ENCODE data around the gene UAP1L1.

Gene UAP1L1

DNA sequence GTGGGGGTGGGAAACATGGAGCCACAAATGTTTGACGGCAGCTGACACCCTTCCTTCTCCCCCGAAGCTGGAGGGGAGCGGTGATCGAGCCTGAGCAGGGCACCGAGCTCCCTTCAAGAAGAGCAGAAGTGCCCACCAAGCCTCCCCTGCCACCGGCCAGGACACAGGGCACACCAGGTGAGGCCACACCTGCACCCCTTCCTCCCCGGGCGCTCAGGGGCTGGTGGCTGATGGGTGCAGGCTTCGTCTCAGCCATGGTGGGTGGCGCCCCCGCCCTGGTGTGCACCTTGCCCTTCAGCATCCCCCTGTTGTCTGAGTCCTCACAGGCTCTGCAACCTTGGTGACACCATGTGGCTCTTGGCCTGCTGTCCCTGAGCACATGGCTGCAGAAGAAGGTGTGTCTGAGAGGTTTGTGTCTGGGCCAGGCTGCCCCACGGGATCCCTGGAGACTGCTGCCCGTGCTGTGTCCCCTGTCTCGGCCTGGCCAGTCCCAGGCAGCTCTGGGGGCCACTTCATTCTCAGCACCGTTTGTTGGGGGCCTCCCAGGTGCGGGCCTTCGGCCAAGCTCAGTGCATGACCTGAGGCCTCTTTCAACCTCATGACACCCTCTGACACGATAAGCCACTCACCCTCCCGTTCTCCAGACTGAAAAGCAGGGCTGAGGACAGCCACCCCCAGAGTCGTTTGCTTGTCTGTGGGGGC is 20.6 kb downstream of the UAP1L1 start:
- DNase-seq (ENCODE audit: low read depth), result no peak

DNA sequence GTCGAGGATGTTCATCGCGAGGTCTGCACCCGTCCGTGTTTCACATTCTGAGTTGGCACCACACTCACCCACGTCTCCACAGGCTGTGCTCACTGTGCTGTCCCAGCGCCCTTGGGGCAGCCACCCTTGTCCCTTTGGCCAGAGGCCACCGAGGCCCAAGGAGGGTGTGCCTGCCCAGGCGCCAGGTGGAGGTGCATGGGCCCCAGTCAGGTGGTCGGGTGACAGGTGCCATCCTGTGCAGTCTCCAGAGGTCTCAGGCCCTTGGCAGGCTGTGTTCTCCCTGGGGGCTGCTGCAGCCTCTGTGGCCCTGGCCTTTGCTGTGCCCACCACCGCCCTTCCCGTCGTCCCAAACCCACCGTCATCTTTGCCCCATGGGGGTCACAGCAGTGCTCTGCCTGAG is 21.9 kb downstream of the UAP1L1 start:
- no peak for DNase-seq (ENCODE audit: low read depth)

DNA sequence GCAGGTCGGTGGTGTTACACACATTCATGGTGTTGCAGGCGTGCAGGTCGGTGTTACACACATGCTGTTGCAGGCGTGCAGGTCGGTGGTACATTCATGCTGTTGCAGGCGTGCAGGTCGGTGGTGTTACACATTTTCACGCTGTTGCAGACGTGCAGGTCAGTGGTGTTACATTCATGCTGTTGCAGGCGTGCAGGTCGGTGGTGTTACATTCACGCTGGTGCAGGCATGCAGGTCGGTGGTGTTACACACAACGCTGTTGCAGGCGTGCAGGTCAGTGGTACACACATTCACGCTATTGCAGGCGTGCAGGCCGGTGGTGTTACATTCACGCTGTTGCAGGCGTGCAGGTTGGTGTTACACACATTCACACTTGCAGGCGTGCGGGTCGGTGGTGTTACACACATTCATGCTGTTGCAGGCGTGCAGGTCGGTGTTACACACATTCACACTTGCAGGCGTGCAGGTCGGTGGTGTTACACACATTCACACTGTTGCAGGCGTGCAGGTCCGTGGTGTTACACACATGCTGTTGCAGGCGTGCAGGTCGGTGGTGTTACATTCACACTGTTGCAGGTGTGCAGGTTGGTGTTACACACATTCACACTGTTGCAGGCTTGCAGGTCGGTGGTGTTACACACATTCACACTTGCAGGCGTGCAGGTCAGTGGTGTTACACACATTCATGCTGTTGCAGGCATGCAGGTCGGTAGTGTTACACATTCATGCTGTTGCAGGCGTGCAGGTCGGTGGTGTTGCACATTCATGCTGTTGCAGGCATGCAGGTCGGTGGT is 26.1 kb downstream of the UAP1L1 start:
- no peak for DNase-seq (ENCODE audit: low read depth)

DNA sequence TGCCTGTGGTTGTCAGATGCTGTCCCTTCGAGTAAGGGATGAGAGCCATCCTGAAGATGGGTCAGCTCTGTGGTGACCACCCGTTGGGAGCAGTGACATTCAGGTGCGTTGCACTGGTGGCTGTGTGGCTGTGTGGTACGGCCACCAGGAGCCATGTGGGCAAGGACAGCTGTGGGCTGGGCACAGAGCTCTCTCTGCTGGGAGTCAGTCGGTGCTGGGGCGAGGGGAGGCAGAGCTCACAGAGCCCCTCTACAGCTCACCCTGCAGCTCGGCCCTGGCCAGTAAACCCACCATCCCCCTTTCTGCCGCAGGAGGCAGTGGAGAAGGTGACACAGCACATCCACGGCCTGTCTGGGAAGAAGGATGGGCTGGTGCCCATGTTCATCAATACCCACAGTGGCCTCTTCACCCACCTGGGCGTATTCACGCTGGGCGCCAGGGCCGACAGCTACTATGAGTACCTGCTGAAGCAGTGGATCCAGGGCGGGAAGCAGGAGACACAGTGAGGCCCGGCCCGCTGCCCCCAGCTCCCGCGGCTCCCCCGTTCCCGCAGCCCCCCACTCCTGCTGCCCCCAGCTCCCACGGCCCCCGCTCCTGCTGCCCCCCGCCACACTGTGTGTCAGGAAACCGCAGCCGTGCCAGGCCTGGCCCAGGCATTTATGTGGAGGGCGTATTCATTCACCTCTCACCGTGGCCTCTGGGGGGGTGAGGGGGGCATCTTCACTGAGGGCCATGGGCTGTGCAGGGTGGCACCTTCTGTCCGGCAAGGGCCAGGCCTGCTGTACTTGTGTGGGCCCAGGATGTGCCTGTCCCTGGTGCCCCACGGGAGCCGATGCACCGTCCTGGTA is 28.7 kb downstream of the UAP1L1 start:
- no peak for DNase-seq (ENCODE audit: low read depth)

DNA sequence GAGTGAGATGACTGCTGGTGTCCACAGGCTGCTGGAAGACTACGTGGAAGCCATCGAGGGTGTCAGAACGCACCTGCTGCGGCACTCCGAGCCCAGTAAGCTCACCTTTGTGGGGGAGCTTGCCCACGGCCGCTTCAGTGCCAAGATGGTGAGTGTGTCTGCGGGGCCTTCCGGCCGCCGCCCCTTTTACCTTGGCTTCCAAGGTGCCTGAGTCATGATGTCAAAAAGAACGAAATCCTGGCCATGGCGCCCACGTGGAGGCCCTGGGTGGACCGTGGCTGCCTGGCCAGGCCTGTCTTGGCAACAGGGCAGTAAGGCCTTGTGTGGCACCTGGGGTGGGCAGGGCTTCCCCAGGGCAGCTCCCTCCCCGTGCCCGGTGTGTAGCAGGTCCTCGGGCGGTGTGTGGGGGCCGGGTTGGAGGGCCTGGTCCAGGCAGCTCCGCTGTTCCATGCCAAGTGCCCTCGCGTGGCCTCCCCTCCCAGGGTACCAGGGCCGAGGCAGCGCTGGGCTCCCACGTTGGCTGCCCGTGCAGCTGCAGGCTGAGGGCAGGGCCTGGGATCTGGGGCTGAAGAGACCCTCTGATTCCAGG is 29.4 kb downstream of the UAP1L1 start:
- DNase-seq (ENCODE audit: low read depth), result no peak

DNA sequence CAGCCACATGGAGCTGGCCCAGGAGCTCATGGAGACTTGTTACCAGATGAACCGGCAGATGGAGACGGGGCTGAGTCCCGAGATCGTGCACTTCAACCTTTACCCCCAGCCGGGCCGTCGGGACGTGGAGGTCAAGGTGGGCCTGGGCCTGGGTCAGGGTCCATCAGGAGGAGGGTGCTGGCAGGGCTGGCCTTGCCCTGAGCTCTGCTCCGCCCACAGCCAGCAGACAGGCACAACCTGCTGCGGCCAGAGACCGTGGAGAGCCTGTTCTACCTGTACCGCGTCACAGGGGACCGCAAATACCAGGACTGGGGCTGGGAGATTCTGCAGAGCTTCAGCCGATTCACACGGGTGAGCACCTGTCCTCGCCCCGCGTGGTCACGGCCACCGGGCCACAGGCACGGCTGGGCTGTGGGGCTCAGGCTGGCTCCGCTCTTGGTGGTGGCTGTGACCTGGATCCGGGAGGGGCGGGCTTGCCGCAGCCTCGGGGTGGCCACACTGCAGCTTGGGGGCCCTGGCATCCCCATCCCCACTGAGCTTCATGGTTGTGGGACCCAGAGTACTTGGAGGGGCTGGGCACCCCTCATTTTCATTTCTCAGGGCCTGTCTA is 30.1 kb downstream of the UAP1L1 start:
- DNase-seq (ENCODE audit: low read depth), result no peak

DNA sequence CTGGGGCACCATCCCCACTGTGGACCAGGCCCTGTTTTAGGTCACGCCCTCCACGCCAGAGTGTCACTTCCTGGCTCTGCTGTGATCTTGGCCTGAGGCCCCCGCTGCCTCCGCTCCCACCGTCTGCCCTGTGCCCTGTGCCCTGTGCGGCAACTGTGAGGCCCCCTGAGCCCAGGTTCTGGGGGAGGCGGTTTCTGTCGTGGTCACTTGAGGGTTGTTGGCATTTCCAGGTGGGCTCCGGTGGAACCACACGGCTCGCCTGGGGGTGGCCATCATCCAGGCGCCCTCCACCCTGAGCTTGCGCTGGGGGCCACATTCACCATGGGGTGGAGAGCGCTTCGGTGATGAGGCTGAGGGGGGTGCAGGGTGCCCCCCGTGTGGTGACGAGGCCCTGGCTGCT is 30.7 kb downstream of the UAP1L1 start:
- no peak for DNase-seq (ENCODE audit: low read depth)

DNA sequence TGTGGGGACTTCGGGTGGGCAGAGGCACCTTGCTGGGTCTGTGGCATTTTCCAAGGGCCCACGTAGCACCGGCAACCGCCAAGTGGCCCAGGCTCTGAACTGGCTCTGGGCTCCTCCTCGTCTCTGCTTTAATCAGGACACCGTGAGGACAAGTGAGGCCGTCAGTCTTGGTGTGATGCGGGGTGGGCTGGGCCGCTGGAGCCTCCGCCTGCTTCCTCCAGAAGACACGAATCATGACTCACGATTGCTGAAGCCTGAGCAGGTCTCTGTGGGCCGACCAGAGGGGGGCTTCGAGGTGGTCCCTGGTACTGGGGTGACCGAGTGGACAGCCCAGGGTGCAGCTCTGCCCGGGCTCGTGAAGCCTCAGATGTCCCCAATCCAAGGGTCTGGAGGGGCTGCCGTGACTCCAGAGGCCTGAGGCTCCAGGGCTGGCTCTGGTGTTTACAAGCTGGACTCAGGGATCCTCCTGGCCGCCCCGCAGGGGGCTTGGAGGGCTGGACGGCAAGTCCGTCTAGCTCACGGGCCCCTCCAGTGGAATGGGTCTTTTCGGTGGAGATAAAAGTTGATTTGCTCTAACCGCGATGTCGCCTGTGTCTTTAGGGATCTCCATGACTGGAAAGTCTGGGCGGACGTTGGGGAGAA is 31.4 kb downstream of the UAP1L1 start:
- no peak for DNase-seq (ENCODE audit: low read depth)

DNA sequence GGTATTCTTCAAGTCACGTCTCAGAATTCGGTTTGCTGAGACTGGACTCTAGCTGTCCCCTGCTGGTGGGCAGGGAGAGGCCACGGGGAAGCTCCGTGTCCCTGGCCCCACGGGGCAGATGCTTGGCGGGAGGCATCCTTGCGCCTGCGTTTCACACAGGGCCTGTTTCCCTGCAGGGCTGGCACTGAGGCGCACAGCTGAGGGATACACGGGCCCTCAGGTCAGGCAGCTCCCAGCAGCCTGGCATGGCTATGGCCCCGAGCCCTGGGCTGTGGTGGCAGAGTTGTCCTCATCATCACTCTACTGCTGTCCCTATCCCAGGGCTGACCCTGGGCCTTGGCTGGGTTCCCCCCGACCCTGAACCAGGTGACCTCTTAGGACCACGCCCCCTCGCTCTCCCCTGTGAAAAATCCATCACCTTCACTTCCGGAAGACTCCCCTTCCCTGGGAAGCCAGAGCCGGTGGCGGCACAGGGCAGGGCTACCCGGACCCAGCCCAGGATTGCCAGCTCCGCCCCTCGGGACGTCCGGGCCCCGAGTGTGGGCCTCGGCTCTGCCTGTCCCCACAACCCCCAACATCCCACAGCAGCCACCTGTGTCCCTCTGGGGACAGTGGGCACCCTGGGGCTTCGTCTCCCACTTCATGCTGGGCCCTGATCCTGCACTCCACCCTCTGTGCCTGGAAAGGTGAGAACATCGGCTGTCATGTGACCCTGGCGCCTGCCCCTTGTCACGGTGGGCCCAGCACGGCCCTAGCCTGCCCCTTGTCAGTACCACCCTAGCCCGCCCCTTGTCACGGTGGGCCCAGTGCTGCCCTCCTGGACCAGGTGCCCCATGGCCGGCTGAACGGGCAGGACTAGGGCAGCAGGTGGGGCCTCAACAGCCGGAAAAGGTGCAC is 32.2 kb downstream of the UAP1L1 start:
- no peak for DNase-seq (ENCODE audit: low read depth)

DNA sequence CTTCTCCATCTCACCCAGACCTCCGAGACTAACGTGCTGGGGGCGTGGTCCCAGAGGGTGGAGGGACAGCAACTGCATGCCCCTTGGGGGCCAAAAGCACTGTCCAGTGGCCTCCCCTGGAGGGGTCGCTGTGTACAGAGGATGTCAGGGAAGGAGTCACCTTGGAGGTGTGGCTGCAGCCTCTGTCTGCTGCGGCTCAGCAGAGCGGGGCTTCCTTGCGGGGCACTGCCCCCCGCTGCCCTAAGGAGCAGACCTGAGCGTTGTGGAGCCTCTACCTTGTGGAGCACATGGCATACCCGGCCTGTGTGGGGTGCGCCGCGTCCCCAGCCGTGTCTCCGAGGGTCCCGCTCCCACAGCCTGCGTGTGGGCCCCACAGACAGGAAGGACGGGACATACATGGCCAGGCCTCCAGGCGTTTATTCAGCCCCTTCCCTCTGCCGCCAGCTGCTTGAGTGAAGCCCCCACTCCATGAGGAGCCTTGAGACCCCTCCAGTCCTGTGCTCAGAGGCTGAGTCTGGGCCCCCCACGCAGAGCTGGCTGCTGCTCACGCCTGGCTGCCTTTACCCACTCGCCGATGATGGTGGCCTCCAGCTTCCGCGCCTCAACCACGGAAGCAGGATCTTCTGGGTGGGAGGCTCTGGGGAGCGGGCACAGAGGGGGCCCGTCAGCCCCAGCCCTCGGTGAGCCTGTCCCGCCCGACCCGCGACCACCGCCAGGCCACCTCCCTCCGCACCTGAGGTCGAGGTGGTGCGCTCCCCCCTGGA is 33.0 kb downstream of the UAP1L1 start:
- DNase-seq (ENCODE audit: low read depth), result no peak

DNA sequence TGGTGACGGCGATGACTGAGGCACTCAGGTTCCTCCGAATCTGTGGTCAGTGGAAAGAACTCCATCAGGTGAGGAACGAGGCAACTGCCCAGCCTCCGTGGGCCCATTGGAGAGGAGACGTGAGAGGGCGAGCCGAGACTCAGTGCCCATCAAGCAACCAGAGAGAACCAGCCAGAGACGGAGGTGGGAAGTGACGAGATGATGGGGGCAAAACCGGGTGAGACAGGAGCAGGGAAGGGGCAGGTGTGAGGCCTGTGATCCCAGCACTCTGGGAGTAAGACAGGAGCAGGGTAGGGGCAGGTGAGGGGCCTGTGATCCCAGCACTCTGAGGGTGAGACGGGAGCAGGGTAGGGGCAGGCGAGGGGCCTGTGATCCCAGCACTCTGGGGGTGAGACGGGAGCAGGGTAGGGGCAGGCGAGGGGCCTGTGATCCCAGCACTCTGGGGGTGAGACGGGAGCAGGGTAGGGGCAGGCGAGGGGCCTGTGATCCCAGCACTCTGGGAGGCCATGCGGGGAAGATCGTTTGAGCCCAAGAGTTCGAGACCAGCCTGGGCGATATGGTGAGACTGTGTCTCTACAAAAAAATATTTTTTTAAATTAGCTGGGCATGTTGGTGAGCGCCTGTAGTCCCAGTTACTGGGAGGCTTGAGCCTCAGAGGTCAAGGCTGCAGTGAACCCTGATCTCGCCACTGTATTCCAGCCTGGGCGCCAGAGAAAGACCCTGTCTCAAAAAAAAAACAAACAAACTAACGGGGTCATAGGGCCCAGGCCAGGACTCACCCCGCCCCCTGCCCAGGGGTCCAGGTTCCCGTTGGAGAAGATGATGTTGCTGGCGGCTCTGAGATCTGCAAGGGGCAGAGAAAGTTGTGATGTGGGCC is 33.8 kb downstream of the UAP1L1 start:
- no peak for DNase-seq (ENCODE audit: low read depth)

DNA sequence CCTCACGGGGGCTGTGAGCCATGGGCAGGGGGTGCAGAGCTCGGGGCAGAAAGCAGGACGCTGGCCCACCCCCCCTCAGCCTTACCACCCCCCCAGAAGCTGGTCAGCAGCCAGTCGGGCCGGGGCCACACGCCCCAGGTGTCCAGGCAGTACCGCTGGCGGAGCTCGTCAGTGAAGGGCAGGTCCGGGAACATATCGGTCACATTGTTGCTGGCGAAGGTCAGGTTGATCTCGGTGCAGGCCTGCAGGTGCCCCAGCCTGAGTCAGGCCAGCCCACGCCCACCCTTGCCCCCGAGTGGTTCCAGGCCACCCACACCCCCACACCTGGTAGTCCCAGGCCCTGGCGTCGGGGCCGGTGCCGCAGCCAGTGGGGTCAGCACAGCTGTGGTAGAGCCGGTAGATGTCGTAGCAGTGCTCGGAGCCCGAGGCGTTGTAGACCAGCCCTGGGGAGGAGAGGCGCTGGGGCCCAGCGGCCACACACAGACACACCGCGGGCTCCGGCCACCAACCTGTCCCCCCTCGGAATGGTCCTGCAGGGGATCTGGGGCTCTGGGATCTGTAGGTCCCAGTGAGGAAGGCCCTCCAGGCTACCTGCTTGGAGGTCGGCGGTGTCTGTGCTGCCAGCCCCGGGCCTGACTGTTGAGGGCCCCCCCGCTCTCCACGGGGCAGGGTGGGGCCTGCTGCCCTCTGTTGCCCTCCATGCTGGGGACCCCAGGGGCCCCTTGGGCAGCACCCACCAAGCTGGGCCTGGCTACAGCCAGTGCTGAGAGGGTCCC is 34.7 kb downstream of the UAP1L1 start:
- no peak for DNase-seq (ENCODE audit: low read depth)

DNA sequence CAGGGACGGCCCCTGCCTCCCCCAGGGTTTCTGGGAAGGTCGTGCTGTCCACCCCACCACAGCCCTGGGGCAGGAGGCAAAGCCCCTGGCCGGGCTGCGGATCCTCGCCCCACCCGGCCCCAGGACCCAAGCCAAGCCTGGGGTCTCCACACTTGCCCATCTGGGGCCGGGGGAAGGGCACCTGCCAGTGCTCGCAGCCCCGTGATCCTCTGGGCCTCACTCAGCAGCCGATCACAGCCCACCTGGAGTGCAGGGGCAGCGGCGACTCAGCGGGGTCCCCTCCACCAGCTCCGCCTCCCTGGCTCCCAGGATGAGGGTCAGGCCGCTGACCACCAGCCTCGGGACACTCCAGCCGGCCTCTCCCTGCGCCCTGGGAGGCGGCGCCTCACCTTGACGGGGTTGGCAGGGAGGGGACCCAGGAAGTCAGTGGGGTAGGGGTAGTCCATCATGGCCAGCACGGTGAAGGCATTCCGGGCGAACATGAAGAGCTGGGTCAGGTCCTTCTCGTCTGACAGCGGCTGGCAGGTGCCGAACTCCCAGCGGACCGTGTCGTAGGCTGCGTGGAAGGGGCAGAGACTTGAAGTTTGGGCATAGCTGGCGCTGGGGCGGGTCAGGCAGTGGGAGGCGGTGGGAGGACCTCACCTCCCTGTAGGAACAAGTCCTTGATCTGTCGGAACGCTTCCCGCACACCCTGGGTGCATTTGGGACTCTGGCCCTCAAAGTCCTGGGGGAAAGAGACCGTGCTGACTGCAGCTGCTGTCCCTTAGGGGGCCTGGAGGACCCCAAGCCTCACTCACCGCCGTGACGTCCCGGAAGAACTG is 35.5 kb downstream of the UAP1L1 start:
- no peak for DNase-seq (ENCODE audit: low read depth)

DNA sequence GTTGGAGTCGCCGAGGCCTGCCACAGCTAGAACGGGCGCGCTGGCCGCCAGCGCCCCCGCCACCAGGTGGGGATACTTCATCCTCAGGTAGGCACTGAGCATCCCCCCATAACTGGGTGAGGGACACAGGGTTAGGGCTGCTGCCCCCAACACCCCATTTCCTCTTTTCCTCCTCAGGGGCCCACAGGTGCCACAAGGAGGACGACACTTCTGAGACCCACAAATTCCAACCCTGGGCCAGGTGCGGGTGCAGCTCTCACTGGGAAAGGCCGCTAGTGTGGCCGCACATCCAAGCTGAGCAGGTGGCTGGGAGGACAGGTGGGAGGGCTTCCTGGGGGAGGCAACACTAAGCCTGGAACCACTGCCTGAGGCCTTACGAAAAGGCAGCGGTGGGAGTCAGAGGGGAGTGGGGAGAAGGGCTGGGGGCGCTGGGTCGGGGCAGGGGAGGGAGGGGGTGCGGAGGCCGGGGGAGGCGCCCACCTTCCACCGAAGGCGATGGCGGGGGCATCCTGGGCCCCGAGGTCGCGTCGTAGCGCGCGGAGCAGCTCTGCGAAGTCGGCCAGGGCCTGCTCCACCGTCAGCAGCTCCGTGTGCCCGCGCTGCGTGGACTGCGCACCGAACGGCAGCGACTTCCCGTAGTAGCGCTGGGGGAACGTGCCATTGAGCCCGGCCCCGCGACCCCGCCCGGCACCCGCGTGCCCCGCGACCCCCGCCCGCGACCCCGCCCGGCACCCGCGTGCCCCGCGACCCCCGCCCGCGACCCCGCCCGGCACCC is 36.3 kb downstream of the UAP1L1 start:
- no peak for DNase-seq (ENCODE audit: low read depth)

DNA sequence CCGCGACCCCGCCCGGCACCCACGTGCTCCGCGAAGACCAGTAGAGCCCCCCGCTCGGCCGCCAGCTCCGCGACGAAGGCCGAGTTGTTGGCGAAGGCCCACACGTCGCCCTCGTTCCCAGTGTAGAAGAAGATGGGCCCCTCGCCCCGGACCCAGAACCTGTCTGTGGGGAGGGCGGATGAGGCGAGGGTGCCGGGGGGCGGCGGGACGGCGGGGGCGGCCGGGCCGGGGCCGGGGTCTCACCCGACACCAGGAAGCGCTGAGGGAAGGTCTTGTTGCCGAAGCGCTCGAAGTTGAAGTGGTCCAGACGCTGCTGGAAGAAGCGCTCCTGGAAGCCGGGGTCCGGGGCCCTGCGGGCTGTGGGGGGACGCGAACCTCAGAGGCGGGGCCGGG is 36.9 kb downstream of the UAP1L1 start:
- no peak for DNase-seq (ENCODE audit: low read depth)

Data from CMK (cell line).